ENCODE results near the gene CDC42BPB.

Gene CDC42BPB

GRCh38 chr14:102964152-102964730 lies 93.1 kb downstream of the CDC42BPB start:
- DNase-seq = no peak

GRCh38 chr14:102962111-102962627 lies 95.2 kb downstream of the CDC42BPB start:
- no peak for DNase-seq

- no peak for DNase-seq
Measured at GRCh38 chr14:102958461-102958860, 98.9 kb downstream of the CDC42BPB start.

- no peak for DNase-seq
Measured at GRCh38 chr14:102957222-102957621, 100.1 kb downstream of the CDC42BPB start.

- DNase-seq = no peak
Measured at GRCh38 chr14:102955636-102956408, 101.5 kb downstream of the CDC42BPB start.

GRCh38 chr14:102954081-102954789 lies 103.1 kb downstream of the CDC42BPB start:
- DNase-seq = no peak

- no peak for DNase-seq
Measured at GRCh38 chr14:102953100-102953499, 104.2 kb downstream of the CDC42BPB start.

GRCh38 chr14:102952276-102952675 lies 105.1 kb downstream of the CDC42BPB start:
- no peak for DNase-seq

- DNase-seq = no peak
Measured at GRCh38 chr14:102951799-102952198, 105.5 kb downstream of the CDC42BPB start.

- no peak for DNase-seq
Measured at GRCh38 chr14:102951034-102951433, 106.3 kb downstream of the CDC42BPB start.

- DNase-seq = no peak
Measured at GRCh38 chr14:102949801-102950451, 107.4 kb downstream of the CDC42BPB start.

GRCh38 chr14:102949062-102949800 lies 108.1 kb downstream of the CDC42BPB start:
- peak; percentile 74 for DNase-seq

- DNase-seq = no peak
Measured at GRCh38 chr14:102948698-102949061, 108.7 kb downstream of the CDC42BPB start.

- DNase-seq = no peak
Measured at GRCh38 chr14:102947321-102948103, 109.8 kb downstream of the CDC42BPB start.

- no peak for DNase-seq
Measured at GRCh38 chr14:102945346-102946130, 111.8 kb downstream of the CDC42BPB start.

- DNase-seq = no peak
Measured at GRCh38 chr14:102944448-102945330, 112.7 kb downstream of the CDC42BPB start.

GRCh38 chr14:102943979-102944378 lies 113.4 kb downstream of the CDC42BPB start:
- no peak for DNase-seq

- DNase-seq = no peak
Measured at GRCh38 chr14:102943454-102943853, 113.9 kb downstream of the CDC42BPB start.

GRCh38 chr14:102942069-102942468 lies 115.3 kb downstream of the CDC42BPB start:
- no peak for DNase-seq

Data from hematopoietic multipotent progenitor cell treated with erythropoietin and hydrocortisone succinate and interleukin-3 and kit ligand, for 4 days (in vitro differentiated cells).